NCI-H1436 treated with DMSO at 0.1 percent for 48 hours (cell line): ENCODE data around the gene RSPH3.
"Not testable (repeated sequence)": the region's sequence is repeated elsewhere in the genome, so short reads cannot be mapped to it uniquely, and the experiment has no call there.

Source experiments
- DNase-seq: peaks from one replicate; lab custom pipeline; 2025; lab: John Stamatoyannopoulos, UW

The RSPH3 gene

DNA sequence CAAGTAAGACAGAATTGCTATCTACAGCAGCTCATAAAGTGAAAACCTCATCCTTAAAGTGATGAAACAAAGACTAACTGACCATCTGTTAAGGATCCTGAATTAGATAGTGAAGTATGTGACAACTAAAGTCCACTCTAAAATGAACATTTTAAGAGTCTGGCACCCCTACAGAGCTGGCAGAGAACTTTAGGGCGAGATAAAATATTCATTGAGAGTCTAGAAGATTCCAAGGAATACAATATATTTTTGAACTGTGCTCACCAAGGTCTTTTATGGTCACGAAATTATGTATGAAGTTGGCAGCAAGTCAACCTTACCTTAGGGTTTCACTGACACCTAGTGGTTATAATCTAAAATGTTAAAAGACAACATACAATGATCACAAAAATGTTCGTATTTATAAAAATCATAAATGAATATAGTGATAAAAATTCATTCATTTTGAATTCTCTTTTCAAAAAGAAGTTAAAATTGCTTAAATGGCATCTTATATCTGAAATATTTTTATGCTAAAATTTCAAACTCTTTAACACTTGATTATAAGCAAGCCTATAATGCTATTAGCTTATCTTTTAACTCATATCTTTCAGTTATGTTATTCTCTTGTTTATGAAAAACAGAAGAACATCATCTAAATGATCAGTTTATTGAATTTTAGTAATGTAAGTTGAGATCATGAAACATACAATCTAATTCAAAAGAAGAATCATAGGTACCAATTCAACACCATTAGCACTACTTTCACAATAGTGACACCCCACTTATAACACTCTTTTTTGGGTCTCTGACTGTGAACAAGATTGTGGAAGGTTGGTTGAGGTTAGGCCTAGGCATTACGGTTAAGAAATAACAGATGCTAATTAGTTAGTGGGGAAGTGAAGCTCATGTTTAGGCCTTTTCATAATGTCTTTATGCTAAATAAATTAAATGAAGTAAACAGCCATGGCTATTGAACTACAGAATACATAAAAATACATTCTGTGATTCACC is 27.5 kb downstream of the RSPH3 start:
- no peak for DNase-seq

GRCh38 chr6:158970640-158971275 is 29.2 kb downstream of the RSPH3 start:
- DNase-seq = no peak

DNA sequence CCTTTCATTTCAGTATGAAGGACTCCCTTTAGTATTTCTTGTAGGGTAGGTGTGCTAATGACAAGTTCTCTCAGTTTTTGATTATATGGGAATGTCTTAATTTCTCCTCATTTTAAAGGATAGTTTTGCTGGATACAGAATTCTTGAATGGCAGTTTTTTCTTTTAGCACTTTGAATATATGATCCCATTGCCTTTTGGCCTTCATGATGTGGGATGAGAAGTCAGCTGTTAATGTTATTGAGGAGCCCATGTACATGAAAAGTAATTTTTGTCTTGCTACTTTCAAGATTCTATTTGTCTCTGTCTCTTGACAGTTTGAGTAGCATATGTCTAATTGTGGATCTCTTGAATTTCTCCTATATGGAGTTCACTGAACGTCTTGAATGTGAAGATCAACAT is 30.9 kb downstream of the RSPH3 start:
- DNase-seq = no peak

DNA sequence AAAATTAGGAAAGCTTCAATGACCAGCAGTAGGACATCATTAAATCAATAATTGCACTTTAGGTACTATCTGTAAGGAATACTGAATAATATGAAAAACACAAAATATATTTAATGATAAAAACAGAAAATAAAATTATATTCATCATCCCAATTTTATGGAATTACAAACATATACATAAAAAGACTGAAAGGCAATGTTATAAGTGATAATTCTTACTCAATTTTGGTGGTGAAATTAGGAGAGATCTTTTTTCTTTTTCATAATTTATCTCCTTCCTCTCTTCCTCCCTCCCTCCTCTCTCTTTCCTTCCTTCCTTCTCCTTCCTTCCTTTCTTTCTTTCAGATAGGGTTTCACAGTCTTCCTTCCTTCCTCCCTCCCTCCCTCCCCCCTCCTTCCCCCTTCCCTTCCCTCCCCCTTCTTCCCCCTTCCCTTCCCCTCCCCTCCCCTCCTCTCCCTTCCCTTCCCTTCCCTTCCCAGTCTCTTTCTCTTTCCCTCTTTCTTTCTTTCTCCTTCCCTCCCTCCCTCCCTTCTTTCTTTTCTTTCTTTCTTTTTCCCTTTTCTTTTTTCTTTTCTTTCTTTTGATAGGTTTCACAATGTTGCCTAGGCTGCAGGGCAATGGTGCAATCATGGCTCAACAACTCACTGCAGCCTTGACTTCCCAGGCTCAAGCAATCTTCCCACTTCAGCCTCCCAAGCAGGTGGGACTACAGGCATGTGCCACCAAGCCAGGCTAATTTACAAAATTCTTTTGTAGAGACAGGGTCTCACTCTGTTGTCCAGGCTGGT is 36.8 kb downstream of the RSPH3 start:
- no peak for DNase-seq

DNA sequence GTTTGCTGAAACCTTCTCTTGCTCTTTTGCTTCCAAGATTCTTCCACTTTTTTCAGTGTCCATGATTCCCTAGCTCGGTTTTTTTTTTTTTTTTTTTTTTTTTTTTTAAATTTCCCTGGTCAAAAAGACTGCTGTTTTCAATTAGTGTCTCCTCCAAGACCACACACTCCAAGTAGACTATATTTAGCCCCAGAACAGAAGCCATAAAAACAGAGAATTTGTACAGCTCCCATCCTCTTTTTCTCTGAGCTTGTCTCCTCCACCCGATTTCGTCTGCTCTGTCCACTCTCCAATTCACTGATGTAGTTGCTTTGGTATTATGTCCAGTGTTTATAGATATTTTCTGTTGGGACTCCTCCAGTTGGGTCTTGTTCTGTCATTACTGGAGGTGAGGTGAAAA is 37.6 kb downstream of the RSPH3 start:
- no peak for DNase-seq

DNA sequence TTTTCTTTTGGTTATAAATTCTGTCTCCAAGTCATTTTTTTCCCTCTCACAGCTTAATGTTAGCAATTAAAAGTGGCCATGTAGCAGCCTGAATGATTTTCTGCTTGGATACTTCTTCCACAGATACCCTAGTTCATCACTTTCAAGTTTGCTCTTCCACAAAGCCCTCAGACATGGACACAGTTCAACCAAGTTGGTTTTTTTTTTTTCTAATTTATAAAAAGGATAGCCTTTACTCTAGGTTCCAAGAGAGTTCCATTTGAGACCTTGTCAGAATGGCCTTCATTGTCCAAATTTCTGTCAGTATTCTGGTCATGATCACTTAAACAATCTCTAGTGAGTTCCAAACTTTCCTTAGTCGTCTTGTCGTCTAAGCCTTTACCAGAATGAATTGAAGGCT is 40.0 kb downstream of the RSPH3 start:
- DNase-seq = no peak

- DNase-seq = no peak
These were observed 40.5 kb downstream of the RSPH3 start for GRCh38 chr6:158959552-158959951.

- DNase-seq = no peak
These were observed 41.3 kb downstream of the RSPH3 start for GRCh38 chr6:158958504-158959386.

DNA sequence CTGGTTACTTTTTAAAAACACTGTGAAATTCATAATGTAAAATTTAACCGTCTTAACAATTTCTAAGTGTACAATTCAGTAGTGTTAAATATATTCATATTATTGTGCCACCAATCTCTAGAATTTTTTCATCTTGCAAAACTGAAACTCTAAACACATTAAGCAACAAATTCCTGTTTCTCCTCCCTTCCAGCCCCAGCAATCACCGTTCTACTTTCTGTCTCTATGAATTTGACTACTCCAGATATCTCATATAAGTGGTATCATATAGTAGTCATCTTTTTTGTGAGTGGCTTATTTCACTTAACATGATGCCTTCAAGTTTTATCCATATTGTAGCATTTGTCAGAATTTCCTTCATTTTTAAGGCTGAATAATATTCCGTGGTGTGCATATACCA is 44.7 kb downstream of the RSPH3 start:
- DNase-seq = no peak

DNA sequence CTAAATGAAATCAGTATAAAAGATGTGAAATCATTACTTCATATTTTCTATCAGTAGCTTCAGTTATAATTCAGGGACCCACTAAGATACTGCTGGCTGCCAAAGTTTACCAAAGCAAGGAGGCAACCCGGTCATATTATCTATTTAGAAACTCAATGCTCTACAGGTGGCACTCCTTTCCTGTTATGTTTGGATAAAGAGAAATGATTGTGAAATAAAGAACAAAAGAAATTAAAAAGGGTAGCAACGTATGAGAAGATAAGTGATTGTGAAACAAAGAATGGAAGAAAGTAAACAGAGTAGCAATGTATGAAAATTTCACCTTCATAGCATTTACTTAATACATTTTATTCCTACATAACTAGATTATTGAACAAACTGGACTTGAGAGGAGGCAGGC is 45.2 kb downstream of the RSPH3 start:
- no peak for DNase-seq

GRCh38 chr6:158952011-158952410 is 48.0 kb downstream of the RSPH3 start:
- not testable (repeated sequence) for DNase-seq

- DNase-seq = not testable (repeated sequence)
These were observed 48.4 kb downstream of the RSPH3 start for GRCh38 chr6:158951565-158951964.

DNA sequence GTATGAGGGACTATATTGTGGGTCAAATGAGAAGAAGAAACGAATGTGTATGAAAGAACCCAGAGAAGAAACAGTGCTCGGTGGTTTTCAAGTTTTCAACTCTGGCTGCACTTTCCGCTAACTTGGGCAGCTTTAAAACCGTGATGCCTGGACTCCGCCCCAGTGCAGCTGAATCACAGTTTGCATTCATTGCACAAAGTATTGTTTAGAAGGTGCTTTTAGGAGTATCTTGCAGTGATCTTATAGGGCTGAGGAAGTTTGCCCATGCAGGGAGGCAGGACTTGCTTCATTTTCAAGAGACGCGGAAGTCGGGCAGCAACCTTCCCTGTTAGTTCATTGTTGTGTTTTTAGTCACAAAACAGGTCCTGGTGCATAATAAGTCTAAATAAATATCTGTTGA is 52.7 kb downstream of the RSPH3 start:
- DNase-seq = no peak

- DNase-seq = no peak
These were observed 56.5 kb downstream of the RSPH3 start for GRCh38 chr6:158943380-158944032.

DNA sequence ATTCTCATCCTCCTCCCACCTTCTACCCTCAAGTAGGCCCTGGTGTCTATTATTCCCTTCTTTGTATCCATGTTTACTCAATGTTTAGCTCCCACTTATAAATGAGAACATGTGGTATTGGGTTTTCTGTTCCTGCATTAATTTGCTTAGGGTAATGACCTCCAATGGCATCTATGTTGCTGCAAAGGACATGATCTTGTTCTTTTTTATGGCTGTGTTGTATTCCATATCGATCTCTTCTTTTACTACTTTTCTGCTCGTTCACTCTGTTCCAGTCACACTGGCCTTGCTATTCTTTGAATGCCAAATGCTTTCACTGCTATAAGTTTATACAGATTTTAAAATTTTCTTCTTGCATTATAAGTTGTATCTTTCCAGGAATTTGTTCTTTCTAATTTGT is 57.7 kb downstream of the RSPH3 start:
- DNase-seq = no peak

GRCh38 chr6:158941246-158941645 is 58.8 kb downstream of the RSPH3 start:
- no peak for DNase-seq

DNA sequence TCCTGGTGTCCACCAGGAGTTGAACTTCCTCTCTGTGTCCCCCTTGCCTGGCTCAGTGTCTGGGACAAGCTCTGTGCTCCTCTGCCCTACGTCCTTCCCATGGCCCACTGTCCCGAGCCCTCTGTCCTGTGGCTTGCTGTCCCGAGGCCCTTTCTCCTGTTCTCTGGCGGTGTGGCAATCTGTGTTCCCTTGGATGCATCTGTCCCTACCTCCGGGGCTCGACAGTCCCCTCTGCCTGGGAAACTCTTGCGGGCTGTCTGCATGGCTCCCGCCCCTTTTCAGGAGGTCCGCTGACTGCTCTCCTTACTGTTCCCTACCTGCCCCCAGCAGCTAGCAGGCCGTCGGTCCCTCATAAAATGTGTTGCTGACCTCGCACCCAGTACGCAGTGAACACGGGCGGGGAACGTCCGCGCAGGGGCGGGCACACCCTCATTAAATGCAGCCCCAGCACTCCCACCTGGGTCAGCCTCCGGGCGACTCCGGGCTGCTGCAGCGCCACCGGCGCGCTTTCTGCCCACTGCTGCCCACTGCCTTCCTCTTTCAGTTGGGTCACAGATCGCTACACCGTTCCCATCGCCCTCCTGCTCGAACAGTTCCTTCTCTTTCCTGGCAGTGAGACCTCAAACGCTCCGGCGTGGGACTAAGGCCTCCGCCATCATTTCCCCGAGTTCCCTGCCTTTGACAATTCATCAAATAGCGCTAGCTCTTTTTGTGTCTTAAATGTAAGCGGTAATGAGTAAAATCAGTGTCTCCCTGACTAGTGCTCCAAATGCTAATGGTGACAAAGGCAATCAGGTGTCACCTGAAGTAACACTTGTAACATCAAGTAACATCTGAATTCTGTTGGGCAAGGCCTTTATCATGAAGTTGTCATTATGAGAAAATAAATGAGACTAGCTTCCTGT is 60.5 kb downstream of the RSPH3 start:
- DNase-seq = no peak

DNA sequence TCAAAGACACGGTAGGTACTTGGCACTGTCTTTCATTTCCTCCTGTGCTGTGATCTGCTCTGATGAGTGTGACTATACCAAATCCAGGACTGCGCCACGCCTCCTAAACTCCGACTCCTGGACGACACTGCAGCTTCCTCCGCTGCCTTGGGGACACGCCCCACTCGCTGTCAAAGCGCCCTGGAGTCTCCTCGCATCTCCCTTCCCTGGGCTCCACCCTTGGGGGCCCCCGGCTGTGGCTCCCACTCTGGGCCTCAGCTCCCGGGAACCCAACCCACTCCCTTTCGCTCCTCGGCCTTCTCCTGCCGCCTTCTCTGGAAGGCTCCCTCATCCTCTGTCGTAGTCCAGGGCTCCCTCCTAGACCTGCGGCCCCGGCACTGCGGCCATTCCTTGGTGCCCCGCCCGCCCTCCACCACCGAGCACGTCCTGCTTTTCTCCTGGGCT is 61.2 kb downstream of the RSPH3 start:
- DNase-seq = no peak

- DNase-seq = no peak
These were observed 61.8 kb downstream of the RSPH3 start for GRCh38 chr6:158938220-158938619.

DNA sequence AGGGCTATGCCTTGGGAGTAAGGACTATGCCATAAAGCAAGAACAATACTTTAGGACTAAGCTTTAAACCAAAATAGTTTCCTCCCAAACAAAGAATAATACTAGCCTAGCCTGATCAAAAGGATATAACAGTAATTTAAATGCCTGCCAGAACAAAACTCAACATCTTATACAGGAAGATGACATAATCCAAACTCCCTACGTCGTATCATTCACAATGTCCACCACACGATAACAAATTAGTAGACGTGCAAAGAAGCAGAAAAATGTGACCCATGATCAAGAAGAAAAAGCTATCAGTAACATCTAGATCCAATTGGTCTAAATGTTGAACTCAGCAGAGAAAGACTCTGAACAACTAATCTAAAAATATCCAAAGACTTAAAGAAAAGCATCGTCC is 65.8 kb downstream of the RSPH3 start:
- DNase-seq = no peak
